B cell (primary cell): Measurements from ENCODE around the gene ANKFY1. TPM values are rescaled to one million over a fixed set of nuclear protein-coding genes. Genes with fewer than 3 reads are reported as not detected.

Experiments used
- ATAC-seq: fragments of 200-7000 bp; cut with Tn5 transposase; one replicate; pipeline ENCODE4 v1.10.0; 2021; ENCODE audit warnings: low read depth, mild to moderate bottlenecking, moderate number of reproducible peaks, moderate library complexity
- CTCF ChIA-PET: fragments of 350-600 bp; sonication (Branson Sonifier 250); formaldehyde crosslinking; loops from one replicate; lab custom pipeline; 2021; ENCODE audit warnings: antibody characterized with exemption, inconsistent platforms; lab: Charles Lee
- POLR2A ChIA-PET: fragments of 350-600 bp; sonication (Branson Sonifier 250); formaldehyde crosslinking; loops from one replicate; lab custom pipeline; 2021; ENCODE audit warnings: antibody characterized with exemption; lab: Charles Lee
- DNase-seq: peaks from one replicate; pipeline ENCODE4 v3.0.0; 2013
- H2AFZ ChIP-seq: 2 replicates; pipeline ENCODE4 v1.6.1; 2012; ENCODE audit warnings: mild to moderate bottlenecking, low read depth, low read length; ENCODE audit not compliant: insufficient read depth, poor library complexity, severe bottlenecking
- H3K27ac ChIP-seq, 2 donors: 1 replicate in 1 of 2; 2 replicates in 1 of 2; pipeline ENCODE4 v1.5.1; 2012 to 2013; ENCODE audit warnings: low read length in 2 of 2, mild to moderate bottlenecking in 2 of 2, moderate library complexity in 1 of 2
- H3K27me3 ChIP-seq, 4 experiments: fragments of 200-600 bp in 1 of 4; sonication (generic) in 1 of 4; replicated peaks in 1 of 4; 1 replicate in 2 of 4; 2 replicates in 2 of 4; pipeline versions ENCODE4 v1.6.1 to v1.7.0; 2013 to 2016; ENCODE audit warnings: low read length in 3 of 4, mild to moderate bottlenecking in 2 of 4, mixed read lengths in 1 of 4, moderate library complexity in 1 of 4; ENCODE audit not compliant: insufficient read depth in 4 of 4, control insufficient read depth in 3 of 4; ENCODE audit errors: control extremely low read depth in 1 of 4
- H3K36me3 ChIP-seq, 2 experiments: replicated peaks in 1 of 2; 1 replicate in 1 of 2; 2 replicates in 1 of 2; pipeline versions ENCODE4 v1.6.1 to v1.7.1; 2013; ENCODE audit warnings: low read length in 1 of 2; ENCODE audit not compliant: insufficient read depth in 2 of 2, control insufficient read depth in 1 of 2; ENCODE audit errors: control extremely low read depth in 1 of 2, extremely low read depth in 1 of 2
- H3K4me1 ChIP-seq, 2 donors: fragments of 200-600 bp in 1 of 2; sonication (generic) in 1 of 2; 1 replicate in 1 of 2; 2 replicates in 1 of 2; pipeline versions ENCODE4 v1.5.1 to v1.6.1; 2013 to 2017; ENCODE audit warnings: low read length in 2 of 2; ENCODE audit not compliant: control insufficient read depth in 2 of 2, insufficient read depth in 2 of 2
- H3K4me2 ChIP-seq: replicated peaks from 2 replicates; pipeline ENCODE3; 2012; ENCODE audit warnings: mild to moderate bottlenecking, low read depth, low read length; ENCODE audit not compliant: poor library complexity, severe bottlenecking
- H3K4me3 ChIP-seq, 5 experiments: fragments of 200-600 bp in 1 of 5; sonication (generic) in 1 of 5; 1 replicate in 3 of 5; 2 replicates in 2 of 5; pipeline versions ENCODE4 v1.5.1 to v1.7.0; 2011 to 2016; ENCODE audit warnings: low read length in 4 of 5, mild to moderate bottlenecking in 4 of 5, low read depth in 2 of 5, control low read depth in 1 of 5, moderate library complexity in 1 of 5; ENCODE audit not compliant: insufficient read depth in 1 of 5; ENCODE audit errors: control extremely low read depth in 1 of 5, extremely low read depth in 1 of 5
- H3K79me2 ChIP-seq: fragments of 200-600 bp; sonication (generic); one replicate; pipeline ENCODE4 v1.6.0; 2016; ENCODE audit warnings: low read length; ENCODE audit not compliant: control insufficient read depth, insufficient read depth
- H3K9ac ChIP-seq: fragments of 200-600 bp; sonication (generic); 2 replicates; pipeline ENCODE4 v1.6.1; 2017; ENCODE audit warnings: mild to moderate bottlenecking, low read length, moderate library complexity
- H3K9me3 ChIP-seq, 3 donors: one replicate each; pipeline versions ENCODE4 v1.6.1 to v1.7.1; 2013; ENCODE audit warnings: low read length in 2 of 3; ENCODE audit not compliant: control insufficient read depth in 2 of 3, insufficient read depth in 1 of 3; ENCODE audit errors: control extremely low read depth in 1 of 3
- H4K20me1 ChIP-seq: 2 replicates; pipeline ENCODE4 v1.6.0; 2012; ENCODE audit warnings: mild to moderate bottlenecking, low read length; ENCODE audit not compliant: insufficient read depth, control insufficient read depth, poor library complexity, severe bottlenecking
- H3K27ac Mint-ChIP-seq: one replicate; pipeline ENCODE4 v1.8.0; 2021; ENCODE audit warnings: mixed read lengths
- H3K27me3 Mint-ChIP-seq: one replicate; pipeline ENCODE4 v1.8.0; 2021; ENCODE audit warnings: mixed read lengths
- H3K4me1 Mint-ChIP-seq: one replicate; pipeline ENCODE4 v1.8.0; 2021; ENCODE audit warnings: mixed read lengths
- H3K4me3 Mint-ChIP-seq: one replicate; pipeline ENCODE4 v1.8.0; 2021; ENCODE audit warnings: mixed read lengths
- H3K9me3 Mint-ChIP-seq: one replicate; pipeline ENCODE4 v1.8.0; 2022; ENCODE audit warnings: mixed read lengths; ENCODE audit not compliant: insufficient read depth
- EZH2 ChIP-seq: IDR thresholded peaks from 2 replicates; pipeline ENCODE4 v1.6.1; 2012; ENCODE audit warnings: borderline replicate concordance, low read depth, mild to moderate bottlenecking, moderate library complexity, low read length; ENCODE audit not compliant: insufficient read depth, poor library complexity, severe bottlenecking
- WGBS: methylation state at CpG from one replicate; pipeline ENCODE4 v1.1.5; 2013; ENCODE audit warnings: missing lambda C conversion rate; ENCODE audit not compliant: insufficient coverage; 5-methylcytosine and 5-hydroxymethylcytosine counted together
- intact Hi-C: fragments of 100-400 bp; cut with micrococcal nuclease; formaldehyde crosslinking; loops from one replicate; pipeline ENCODE4 v1.10.0; 2022
- polyA plus RNA-seq: library from polyadenylated mRNA; depleted of rRNA; stranded (reverse); fragments of >200 nt; gene quantifications from 2 replicates; pipeline ENCODE4 v1.2.3, GENCODE V29; 2012
- total RNA-seq, 2 donors: library from RNA; stranded (reverse); fragments of 120-200 nt in 1 of 2; gene quantifications; 1 replicate in 1 of 2; 2 replicates in 1 of 2; pipeline versions ENCODE4 v1.2.3 to v1.2.4, GENCODE V29; 2013 to 2022
- TF ChIP-seq, protein P1 (sequence below): fragments of 200-600 bp; IDR thresholded peaks from one replicate; pipeline ENCODE4 v1.8.0; 2022; ENCODE audit warnings: antibody characterized with exemption, mild to moderate bottlenecking

ANKFY1 gene
- total and polyA plus RNA-seq, 2 donors (not counting 1 experiment from before 2014, with no cell fraction given) = 23.1 to 63.9 TPM

DNA sequence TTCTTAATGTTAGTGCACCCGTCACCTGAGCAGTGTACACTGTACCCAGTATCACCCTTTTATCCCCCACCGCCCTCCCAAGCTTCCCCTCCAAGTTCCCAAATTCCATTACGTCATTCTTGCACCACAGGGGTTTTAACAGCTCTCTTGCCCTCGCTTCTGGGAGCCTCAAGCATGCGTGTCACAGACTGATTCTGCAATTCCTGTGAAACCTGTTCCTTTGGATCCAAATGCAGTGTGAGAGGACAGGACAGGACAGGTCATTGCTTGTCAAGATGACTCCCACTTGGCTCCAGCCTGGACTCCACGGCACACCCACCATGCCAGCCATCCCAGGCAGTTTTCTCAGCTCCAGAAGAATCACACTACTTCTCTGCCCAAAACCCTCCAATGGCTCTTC is 76.7 kb downstream of the ANKFY1 start:
- ChIA-PET POLR2A (no interaction called here), CTCF (interaction anchor here (1.0 to 1.2 kb wide), 2 partner anchors 13 to 23 kb away, joined by 3 to 4 read pairs; no protein-coding TSS in a partner anchor)
- intact Hi-C loops = no loop called here
- Mint-ChIP-seq H3K27ac (no peak overlapping the region), H3K9me3 (no peaks in the 10 kb centered on the region), H3K27me3 (no peaks in the 10 kb centered on the region), H3K4me3 (no peak overlapping the region), H3K4me1 (no peaks in the 10 kb centered on the region)
- no peak for DNase-seq
- no peak overlapping the region for H3K4me3 ChIP-seq
- H4K20me1 ChIP-seq = no peaks in the 10 kb centered on the region
- no peaks in the 10 kb centered on the region for H3K9me3 ChIP-seq
- ATAC-seq = no peak
- H3K4me1 ChIP-seq = no peaks in the 10 kb centered on the region
- H2AFZ ChIP-seq = no peak overlapping the region
- 87% methylated on average over 5 of the region's 6 CpGs for WGBS
- H3K27ac ChIP-seq = no peak overlapping the region
- peaks cover 10 to 74% of the 10 kb centered on the region in 2 experiments for H3K36me3 ChIP-seq
- H3K27me3 ChIP-seq = no peaks in the 10 kb centered on the region
- no peak overlapping the region for H3K9ac ChIP-seq
- TF ChIP-seq, protein P1, sequence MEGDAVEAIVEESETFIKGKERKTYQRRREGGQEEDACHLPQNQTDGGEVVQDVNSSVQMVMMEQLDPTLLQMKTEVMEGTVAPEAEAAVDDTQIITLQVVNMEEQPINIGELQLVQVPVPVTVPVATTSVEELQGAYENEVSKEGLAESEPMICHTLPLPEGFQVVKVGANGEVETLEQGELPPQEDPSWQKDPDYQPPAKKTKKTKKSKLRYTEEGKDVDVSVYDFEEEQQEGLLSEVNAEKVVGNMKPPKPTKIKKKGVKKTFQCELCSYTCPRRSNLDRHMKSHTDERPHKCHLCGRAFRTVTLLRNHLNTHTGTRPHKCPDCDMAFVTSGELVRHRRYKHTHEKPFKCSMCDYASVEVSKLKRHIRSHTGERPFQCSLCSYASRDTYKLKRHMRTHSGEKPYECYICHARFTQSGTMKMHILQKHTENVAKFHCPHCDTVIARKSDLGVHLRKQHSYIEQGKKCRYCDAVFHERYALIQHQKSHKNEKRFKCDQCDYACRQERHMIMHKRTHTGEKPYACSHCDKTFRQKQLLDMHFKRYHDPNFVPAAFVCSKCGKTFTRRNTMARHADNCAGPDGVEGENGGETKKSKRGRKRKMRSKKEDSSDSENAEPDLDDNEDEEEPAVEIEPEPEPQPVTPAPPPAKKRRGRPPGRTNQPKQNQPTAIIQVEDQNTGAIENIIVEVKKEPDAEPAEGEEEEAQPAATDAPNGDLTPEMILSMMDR = no peak
- no peak for TF ChIP-seq EZH2
- H3K4me2 ChIP-seq = no peak overlapping the region
- H3K79me2 ChIP-seq = no peaks in the 10 kb centered on the region

DNA sequence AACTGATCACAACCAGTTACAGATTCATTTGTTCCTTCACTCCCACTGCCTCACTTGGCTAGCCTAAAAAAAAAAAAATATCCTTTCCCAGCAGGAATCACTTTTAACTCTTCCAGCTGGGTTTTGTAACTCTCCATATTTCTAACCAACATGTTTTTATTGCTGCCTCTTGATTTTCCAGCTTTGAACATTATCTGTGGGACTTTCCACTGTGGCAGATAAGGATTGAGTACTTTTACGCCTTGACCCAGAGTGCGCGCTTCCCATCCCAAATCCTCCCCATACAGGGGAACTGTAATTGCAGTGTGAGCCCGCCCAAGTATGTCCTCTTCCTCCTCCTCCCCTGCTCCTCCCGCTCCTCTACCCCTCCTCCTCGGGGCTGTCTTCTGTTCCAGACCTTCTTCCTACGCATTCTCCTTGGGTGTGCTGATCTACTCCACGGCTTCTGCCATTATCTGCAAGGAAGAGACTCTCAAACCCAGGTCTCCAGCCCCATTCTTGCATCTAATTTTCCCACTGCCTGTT is 77.4 kb downstream of the ANKFY1 start:
- WGBS = 86% methylated on average over 7 of the region's 8 CpGs
- no peak overlapping the region for H3K4me3 ChIP-seq
- no peaks in the 10 kb centered on the region for H3K4me1 ChIP-seq
- no peak overlapping the region for H2AFZ ChIP-seq
- no peak for TF ChIP-seq EZH2
- TF ChIP-seq, protein P1 = no peak
- H3K79me2 ChIP-seq = no peaks in the 10 kb centered on the region
- no peaks in the 10 kb centered on the region for H3K9me3 ChIP-seq
- H3K27me3 Mint-ChIP-seq = no peaks in the 10 kb centered on the region
- ChIA-PET POLR2A (no interaction called here), CTCF (interaction anchor here (0.6 to 1.2 kb wide), 2 partner anchors 24 to 98 kb away, joined by 3 to 4 read pairs; no protein-coding TSS in a partner anchor)
- no peaks in the 10 kb centered on the region for H3K9me3 Mint-ChIP-seq
- H3K4me1 Mint-ChIP-seq = no peaks in the 10 kb centered on the region
- no peaks in the 10 kb centered on the region for H4K20me1 ChIP-seq
- H3K27ac ChIP-seq = no peak overlapping the region
- no peak overlapping the region for H3K27ac Mint-ChIP-seq
- ATAC-seq (no peak), DNase-seq (no peak)
- no peak overlapping the region for H3K9ac ChIP-seq
- H3K36me3 ChIP-seq = peaks cover 10 to 80% of the 10 kb centered on the region in 2 experiments
- no peak overlapping the region for H3K4me3 Mint-ChIP-seq
- intact Hi-C loops = no loop called here
- no peak overlapping the region for H3K4me2 ChIP-seq
- H3K27me3 ChIP-seq = no peaks in the 10 kb centered on the region
